Activated naive CD8-positive, alpha-beta T cell (primary cell): ENCODE results near the gene PBX3.
"Not testable (repeated sequence)": the region's sequence is repeated elsewhere in the genome, so short reads cannot be mapped to it uniquely, and the experiment has no call there.

Source experiments
- H3K27ac Mint-ChIP-seq: one replicate; pipeline ENCODE4 v1.8.0; 2021; ENCODE audit warnings: mixed read lengths
- H3K27me3 Mint-ChIP-seq: one replicate; pipeline ENCODE4 v1.8.0; 2021; ENCODE audit warnings: mixed read lengths
- H3K36me3 Mint-ChIP-seq: one replicate; pipeline ENCODE4 v1.8.0; 2021; ENCODE audit warnings: mixed read lengths
- H3K4me1 Mint-ChIP-seq: one replicate; pipeline ENCODE4 v1.8.0; 2021; ENCODE audit warnings: low read depth, mixed read lengths
- H3K4me3 Mint-ChIP-seq: one replicate; pipeline ENCODE4 v1.8.0; 2021; ENCODE audit warnings: mild to moderate bottlenecking, mixed read lengths
- H3K9me3 Mint-ChIP-seq: one replicate; pipeline ENCODE4 v1.8.0; 2021; ENCODE audit warnings: low read depth, mixed read lengths

The PBX3 gene

DNA sequence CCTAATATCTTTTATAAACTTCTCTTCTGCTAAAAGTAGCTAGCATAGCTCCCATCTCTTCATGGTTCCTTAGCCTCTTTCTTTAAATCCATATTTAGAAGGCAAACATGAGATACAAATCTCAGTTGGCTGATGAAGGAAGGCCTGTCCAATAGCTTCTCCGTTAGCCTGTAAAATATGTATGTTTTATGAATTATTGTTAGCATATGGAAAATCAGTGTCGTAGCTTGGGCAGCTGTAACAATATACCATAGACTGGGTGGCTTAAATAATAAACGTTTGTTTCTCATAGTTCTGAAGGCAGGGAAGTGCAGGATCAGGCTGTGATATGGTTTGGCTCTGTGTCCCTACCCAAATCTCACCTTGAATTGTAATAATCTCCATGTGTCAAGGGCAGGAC lies 63.8 kb downstream of the PBX3 start:
- Mint-ChIP-seq H3K4me3 (no peak overlapping the region), H3K4me1 (no peaks in the 10 kb centered on the region), H3K36me3 (peaks cover 7% of the 10 kb centered on the region), H3K27ac (no peak overlapping the region), H3K9me3 (no peaks in the 10 kb centered on the region), H3K27me3 (no peaks in the 10 kb centered on the region)

DNA sequence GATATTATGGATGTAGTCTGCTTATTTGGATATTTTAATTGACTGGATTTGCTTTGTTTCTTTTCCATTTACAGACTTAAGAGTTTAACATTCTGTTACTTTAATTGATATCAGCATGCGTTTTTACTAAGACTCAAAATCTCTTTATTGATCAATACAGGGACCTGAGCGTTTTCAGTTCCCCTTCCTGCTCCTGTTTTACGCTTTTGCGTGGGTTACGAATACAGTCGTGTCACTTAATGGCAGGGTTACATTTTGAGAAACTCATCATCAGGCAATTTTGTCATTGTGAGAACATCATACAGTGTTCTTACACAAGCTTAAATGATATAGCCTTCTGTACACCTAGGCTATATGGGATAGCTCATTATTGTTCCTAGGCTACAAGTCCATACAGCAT lies 65.2 kb downstream of the PBX3 start:
- Mint-ChIP-seq H3K4me1 (no peaks in the 10 kb centered on the region), H3K27me3 (no peaks in the 10 kb centered on the region), H3K4me3 (no peak overlapping the region), H3K36me3 (peaks cover 7% of the 10 kb centered on the region), H3K27ac (no peak overlapping the region), H3K9me3 (no peaks in the 10 kb centered on the region)

DNA sequence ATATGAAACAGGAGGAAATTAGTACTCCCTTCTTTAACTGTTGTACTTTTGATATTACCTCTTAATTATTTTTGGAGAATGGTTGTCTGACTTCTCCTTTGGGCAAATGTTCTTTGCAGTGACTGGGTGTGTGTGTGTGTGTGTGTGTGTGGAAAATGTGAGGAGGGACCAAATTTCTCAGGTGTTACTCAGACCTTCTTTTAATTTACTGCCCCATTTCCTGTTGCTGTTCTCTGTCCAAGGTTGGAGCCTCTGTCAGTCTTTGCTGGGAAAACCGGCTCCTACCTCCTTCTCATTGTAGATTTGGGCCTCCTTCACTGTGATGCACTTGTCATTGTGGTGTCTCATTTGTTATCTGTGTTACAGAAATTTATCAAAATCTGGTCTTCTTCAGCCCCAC lies 68.4 kb downstream of the PBX3 start:
- H3K27ac Mint-ChIP-seq, result no peak overlapping the region
- H3K4me1 Mint-ChIP-seq, result peaks cover 1% of the 10 kb centered on the region
- H3K27me3 Mint-ChIP-seq, result no peaks in the 10 kb centered on the region
- H3K4me3 Mint-ChIP-seq, result no peak overlapping the region
- H3K9me3 Mint-ChIP-seq, result no peaks in the 10 kb centered on the region
- peaks cover 7% of the 10 kb centered on the region for H3K36me3 Mint-ChIP-seq

DNA sequence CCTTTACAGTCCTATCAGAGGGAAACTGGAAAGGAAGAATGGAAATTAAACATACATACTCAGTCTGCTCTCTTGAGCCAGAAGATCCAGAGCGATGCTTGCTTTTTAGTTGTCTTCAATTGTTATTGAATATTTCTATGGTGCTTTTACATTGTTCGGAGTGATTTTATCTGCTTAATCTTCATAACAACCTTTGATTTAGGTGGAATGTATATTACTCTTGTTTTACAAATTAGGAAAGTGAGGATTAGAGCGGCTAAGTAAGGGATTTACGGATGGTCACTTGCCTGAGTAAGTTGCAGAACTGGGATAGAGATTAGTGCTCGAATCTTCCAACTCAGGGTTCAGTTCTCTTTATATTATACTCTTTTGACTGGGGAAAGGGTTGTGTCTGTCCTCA lies 69.1 kb downstream of the PBX3 start:
- peaks cover 2% of the 10 kb centered on the region for H3K36me3 Mint-ChIP-seq
- no peaks in the 10 kb centered on the region for H3K27me3 Mint-ChIP-seq
- H3K9me3 Mint-ChIP-seq, result no peaks in the 10 kb centered on the region
- no peak overlapping the region for H3K4me3 Mint-ChIP-seq
- peaks cover 3% of the 10 kb centered on the region for H3K4me1 Mint-ChIP-seq
- H3K27ac Mint-ChIP-seq, result no peak overlapping the region

DNA sequence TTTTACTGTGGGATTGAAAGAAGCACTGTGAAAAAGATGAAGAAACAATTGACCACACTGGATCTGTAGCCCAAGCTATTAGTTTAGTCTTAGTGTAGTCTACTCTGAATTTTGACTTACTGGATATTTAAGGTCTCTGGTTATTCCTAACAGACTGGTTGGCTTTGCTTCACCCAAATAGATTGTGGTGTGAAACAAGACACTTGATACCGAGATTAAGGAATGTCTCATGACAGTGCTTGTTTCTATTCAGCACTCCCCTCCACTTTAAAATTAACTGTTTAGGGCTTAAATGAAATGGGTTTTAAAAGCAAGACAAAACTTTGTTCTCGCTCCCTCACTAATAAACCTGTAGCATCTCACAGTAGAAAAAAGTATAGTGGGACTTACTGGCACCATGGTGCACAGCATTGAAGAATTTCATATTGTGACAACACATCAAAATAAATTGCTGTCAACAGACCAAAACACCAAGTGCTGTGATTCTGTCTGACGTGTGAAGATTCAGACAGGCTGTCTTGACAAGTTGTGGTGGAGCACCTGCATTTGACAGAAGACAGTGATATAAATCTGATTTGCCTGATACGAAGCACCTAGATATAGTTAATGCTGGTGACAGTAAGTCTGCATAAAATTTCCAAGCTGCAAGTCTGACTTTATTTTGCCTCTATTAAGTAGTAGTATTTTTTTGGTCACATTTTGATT lies 73.1 kb downstream of the PBX3 start:
- H3K27me3 Mint-ChIP-seq, result no peaks in the 10 kb centered on the region
- H3K4me3 Mint-ChIP-seq, result no peak overlapping the region
- no peaks in the 10 kb centered on the region for H3K36me3 Mint-ChIP-seq
- no peaks in the 10 kb centered on the region for H3K9me3 Mint-ChIP-seq
- no peak overlapping the region for H3K27ac Mint-ChIP-seq
- peaks cover 27% of the 10 kb centered on the region for H3K4me1 Mint-ChIP-seq

DNA sequence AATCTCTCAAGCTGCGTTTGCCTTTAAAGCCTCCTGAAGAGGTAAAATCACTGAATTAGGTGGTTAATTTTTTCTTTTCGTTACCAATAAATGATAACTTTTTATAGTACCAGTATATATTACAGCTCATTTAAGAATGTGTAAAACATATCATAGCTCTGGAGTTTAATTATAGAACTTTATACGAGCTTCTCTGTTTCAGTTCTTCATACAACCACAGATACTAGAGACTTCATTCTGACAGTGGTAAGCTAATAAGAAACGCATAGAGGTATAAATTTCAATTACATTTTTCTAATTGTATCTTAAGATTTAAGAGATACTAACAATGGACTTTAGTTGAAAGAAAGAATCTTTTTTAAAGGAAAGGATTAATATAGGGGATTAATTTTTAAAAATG lies 73.9 kb downstream of the PBX3 start:
- no peak overlapping the region for H3K4me3 Mint-ChIP-seq
- H3K27me3 Mint-ChIP-seq, result no peaks in the 10 kb centered on the region
- no peak overlapping the region for H3K27ac Mint-ChIP-seq
- no peaks in the 10 kb centered on the region for H3K36me3 Mint-ChIP-seq
- no peaks in the 10 kb centered on the region for H3K9me3 Mint-ChIP-seq
- H3K4me1 Mint-ChIP-seq, result peaks cover 34% of the 10 kb centered on the region

DNA sequence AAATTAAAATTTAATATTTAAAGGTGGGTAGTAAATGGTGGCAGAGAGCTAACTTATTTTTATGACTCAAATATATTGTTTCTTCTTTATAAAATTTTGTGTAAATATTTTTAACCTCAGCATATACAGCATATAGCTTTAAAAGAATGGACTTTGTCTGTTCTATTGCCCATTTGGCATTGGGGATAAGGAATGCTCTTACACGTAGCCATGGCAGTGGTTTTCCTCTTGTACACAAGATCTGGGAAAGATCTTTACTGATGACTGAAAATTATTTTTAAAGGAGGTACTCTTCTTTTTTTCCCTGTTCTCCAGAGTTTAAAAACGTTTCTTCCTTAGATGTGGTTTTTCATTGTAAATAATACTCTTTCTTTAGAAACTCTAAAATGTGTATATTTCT lies 75.0 kb downstream of the PBX3 start:
- Mint-ChIP-seq H3K27me3 (no peaks in the 10 kb centered on the region), H3K9me3 (no peaks in the 10 kb centered on the region), H3K27ac (no peak overlapping the region), H3K4me1 (peaks cover 37% of the 10 kb centered on the region), H3K36me3 (no peaks in the 10 kb centered on the region), H3K4me3 (no peak overlapping the region)

DNA sequence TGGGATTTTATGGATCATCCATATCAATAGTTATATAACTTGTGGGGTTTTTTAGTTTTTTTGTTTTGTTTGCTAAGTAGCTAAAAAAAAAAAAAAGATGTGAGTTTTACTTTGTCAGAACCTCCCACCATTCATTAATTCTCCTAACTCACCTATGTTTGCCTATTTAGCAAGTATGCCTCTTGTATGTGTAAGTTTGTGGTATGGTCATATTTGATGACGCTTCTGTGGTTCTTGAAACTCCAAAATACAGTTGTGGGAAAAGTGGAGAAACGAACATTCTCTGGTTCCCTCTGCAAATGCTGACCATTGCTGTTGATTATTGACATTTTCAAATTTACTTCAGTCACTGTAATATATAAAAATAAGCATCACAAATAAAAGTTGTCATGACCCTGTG lies 75.7 kb downstream of the PBX3 start:
- H3K36me3 Mint-ChIP-seq, result no peaks in the 10 kb centered on the region
- H3K27me3 Mint-ChIP-seq, result no peaks in the 10 kb centered on the region
- H3K9me3 Mint-ChIP-seq, result no peaks in the 10 kb centered on the region
- H3K27ac Mint-ChIP-seq, result peak overlapping the region; percentile 4
- peaks cover 41% of the 10 kb centered on the region for H3K4me1 Mint-ChIP-seq
- H3K4me3 Mint-ChIP-seq, result no peak overlapping the region

DNA sequence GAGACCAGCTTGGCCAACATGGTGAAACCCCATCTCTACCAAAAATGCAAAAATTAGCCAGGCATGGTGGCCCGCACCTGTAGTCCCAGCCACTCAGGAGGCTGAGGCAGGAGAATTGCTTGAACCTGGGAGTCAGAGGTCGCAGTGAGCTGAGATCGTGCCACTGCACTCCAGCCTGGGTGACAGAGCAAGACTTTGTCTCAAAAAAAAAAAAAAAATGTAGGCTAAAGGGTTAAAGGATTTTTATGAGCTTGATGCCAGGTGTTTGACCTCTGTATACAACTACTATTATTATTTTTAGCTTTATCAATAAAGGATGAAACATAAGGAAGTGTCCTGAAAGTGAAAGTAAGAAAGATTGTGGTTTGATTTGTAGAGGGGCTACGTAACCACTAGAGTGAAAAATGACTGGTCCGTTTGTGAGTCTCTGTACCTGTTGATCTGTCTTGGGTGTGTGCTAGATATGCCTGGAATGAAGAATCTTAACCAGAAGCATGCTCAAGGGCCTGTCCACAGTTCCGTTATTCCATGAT lies 76.8 kb downstream of the PBX3 start:
- Mint-ChIP-seq H3K27ac (peak overlapping the region; percentile 72), H3K4me3 (peak overlapping the region; percentile 87), H3K4me1 (peaks cover 49% of the 10 kb centered on the region)
- not testable (repeated sequence) for H3K9me3 Mint-ChIP-seq, H3K36me3 Mint-ChIP-seq, H3K27me3 Mint-ChIP-seq

DNA sequence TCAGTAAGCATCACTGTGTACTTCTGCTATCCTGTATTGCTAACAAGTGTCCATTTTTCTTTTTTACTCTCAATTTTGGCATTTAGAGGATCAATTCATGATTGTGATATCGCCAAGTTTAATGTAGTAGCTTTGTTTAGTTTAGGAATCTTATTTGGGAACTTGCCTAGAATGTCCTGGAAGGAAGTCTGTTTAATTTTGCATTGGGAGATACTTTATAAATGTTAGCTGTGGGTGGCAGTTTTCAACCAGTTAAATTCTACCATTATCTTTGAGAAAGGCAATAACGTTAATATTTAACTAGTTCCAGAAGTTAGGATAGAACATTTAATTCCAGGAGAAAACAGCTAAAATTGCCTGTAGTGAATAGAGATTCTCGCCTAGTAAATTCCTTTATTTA lies 78.6 kb downstream of the PBX3 start:
- Mint-ChIP-seq H3K27ac (peak overlapping the region; percentile 58), H3K27me3 (no peaks in the 10 kb centered on the region), H3K36me3 (no peaks in the 10 kb centered on the region), H3K9me3 (no peaks in the 10 kb centered on the region), H3K4me1 (peaks cover 60% of the 10 kb centered on the region), H3K4me3 (no peak overlapping the region)

DNA sequence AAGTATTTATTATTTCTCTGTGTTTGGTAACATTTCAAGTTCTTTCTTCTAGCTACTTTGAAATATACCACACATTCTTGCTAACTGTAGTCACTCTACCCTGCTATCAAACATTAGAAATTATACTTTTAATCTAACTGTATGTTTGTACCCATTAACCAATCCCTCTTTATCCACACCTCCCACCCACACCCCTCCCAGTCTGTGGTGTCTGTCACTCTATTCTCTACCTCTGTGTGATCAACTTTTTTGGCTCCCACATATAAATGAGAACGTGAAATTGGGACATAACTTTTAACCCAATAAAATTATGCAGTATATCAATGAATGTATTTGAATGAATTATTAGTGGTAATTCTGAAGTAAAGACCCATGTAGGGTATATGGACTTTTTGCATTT lies 79.7 kb downstream of the PBX3 start:
- Mint-ChIP-seq H3K4me1 (peaks cover 65% of the 10 kb centered on the region), H3K4me3 (no peak overlapping the region), H3K27ac (no peak overlapping the region), H3K27me3 (no peaks in the 10 kb centered on the region), H3K36me3 (peaks cover 2% of the 10 kb centered on the region), H3K9me3 (no peaks in the 10 kb centered on the region)

DNA sequence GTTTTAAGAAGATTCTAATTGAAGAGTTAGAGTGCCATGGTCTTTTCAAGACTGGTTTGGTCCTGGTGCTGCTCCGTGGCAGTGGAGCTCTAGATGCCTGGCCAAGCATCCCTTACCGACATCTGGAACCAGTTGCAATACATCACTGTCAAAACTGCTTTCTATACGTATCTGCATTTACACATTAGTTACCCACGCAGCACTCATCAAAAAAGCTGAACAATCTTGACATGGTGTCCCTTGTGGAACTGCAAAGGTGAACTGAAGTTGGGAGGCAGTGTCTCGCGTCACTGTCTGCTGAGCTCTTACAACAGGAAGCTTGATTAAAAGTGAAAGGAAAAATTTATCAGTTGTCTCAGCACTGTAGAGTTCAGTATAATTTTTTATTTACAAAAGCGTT lies 82.6 kb downstream of the PBX3 start:
- Mint-ChIP-seq H3K27ac (peak overlapping the region; percentile 86), H3K36me3 (peaks cover 5% of the 10 kb centered on the region), H3K4me3 (peak overlapping the region; percentile 86), H3K4me1 (peaks cover 52% of the 10 kb centered on the region), H3K27me3 (no peaks in the 10 kb centered on the region), H3K9me3 (no peaks in the 10 kb centered on the region)

DNA sequence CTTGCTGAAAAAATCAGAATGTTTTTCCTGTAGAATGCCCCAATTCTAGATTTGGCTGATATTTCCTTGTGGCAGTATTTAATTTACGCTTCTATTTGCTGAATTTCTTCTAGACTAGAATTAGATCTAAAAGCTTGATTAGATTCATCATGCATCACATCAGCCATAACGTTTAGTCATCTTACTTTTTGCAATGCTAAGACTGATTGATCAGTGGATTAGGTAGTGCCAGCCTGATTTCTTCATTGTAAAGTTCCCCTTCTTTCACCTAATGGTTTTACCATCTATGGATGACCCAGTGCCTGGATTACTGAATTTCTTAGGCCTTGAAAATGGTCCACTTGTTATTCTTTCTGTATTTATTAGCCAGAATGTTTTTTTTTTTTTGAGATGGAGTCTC lies 83.9 kb downstream of the PBX3 start:
- Mint-ChIP-seq H3K36me3 (peaks cover 7% of the 10 kb centered on the region), H3K4me3 (peak overlapping the region; percentile 80), H3K4me1 (peaks cover 42% of the 10 kb centered on the region), H3K9me3 (no peaks in the 10 kb centered on the region), H3K27ac (peak overlapping the region; percentile 86), H3K27me3 (no peaks in the 10 kb centered on the region)

DNA sequence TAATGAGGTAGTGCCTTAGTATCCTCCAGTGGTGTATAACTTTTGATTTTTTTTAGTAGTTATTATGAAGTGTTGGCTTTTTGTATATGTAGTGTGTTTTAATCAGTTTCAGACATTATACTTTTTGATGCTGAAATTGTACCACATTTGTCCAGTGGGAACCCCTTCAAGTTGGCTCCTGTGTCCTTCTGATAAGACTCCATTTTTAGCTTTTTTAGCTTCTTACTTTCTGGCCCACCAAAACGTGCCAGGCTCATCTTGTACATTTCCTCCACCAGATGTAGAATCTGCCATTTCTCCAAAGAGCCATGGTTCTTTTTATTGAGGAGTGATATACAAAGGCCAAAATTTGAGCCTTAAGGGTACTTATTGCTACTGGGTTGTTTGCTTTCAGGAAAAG lies 84.4 kb downstream of the PBX3 start:
- Mint-ChIP-seq H3K27ac (peak overlapping the region; percentile 16), H3K4me3 (no peak overlapping the region), H3K36me3 (peaks cover 7% of the 10 kb centered on the region), H3K4me1 (peaks cover 42% of the 10 kb centered on the region), H3K9me3 (no peaks in the 10 kb centered on the region), H3K27me3 (no peaks in the 10 kb centered on the region)

DNA sequence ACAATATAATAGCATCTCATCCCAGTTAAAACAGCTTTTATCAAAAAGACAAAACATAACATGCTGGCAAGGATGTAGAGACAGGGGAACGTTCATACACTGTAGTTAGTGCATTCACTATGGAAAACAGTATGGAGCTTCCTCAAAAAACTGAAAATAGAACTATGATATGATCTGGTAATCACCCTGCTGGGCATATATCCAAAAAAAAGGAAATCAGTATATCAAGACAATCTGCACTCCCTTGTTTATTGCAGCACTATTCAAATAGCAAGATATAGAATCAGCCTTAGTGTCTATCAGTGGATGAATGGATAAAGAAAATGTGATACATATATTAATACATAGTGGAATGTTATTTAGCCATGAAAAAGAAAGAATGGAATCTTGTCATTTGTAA lies 88.5 kb downstream of the PBX3 start:
- H3K9me3 Mint-ChIP-seq, result no peaks in the 10 kb centered on the region
- H3K36me3 Mint-ChIP-seq, result peaks cover 7% of the 10 kb centered on the region
- H3K4me1 Mint-ChIP-seq, result peaks cover 19% of the 10 kb centered on the region
- H3K27me3 Mint-ChIP-seq, result no peaks in the 10 kb centered on the region
- H3K4me3 Mint-ChIP-seq, result no peak overlapping the region
- H3K27ac Mint-ChIP-seq, result no peak overlapping the region

DNA sequence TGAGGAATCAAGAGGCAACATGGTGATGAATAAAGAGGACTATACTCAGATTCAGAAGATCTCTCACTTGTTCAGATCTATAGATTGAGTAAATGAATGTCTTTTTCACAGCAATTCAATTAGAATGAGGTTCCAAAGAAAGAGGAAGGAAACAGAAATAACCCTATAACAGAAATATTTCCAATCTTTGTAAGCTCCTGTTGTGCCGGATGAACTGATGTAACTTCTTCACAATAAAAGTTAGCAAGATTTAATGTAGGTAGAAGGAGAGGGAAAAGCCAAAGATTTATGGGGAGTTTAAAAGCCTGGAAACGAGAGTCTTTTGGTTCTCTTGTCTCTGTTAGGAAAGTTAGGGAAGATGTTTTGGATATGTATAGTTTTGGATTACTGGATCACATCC lies 92.1 kb downstream of the PBX3 start:
- Mint-ChIP-seq H3K27me3 (no peaks in the 10 kb centered on the region), H3K4me1 (peaks cover 15% of the 10 kb centered on the region), H3K9me3 (no peaks in the 10 kb centered on the region), H3K27ac (no peak overlapping the region), H3K36me3 (peaks cover 5% of the 10 kb centered on the region), H3K4me3 (no peak overlapping the region)
